SK-N-DZ (cell line): ENCODE data around the gene GAD2.
"Not testable (repeated sequence)": the region's sequence is repeated elsewhere in the genome, so short reads cannot be mapped to it uniquely, and the experiment has no call there.

Experiments used
- DNase-seq: peaks from one replicate; pipeline ENCODE4 v3.0.0-alpha.2; 2015; ENCODE audit warnings: low spot score

GAD2 gene

GRCh38 chr10:26314265-26315013 is 97.9 kb downstream of the GAD2 start:
- no peak for DNase-seq

- DNase-seq = no peak
These were observed 102.1 kb downstream of the GAD2 start for GRCh38 chr10:26318672-26319071.

GRCh38 chr10:26323219-26323618 is 106.6 kb downstream of the GAD2 start:
- no peak for DNase-seq

- no peak for DNase-seq
These were observed 110.3 kb downstream of the GAD2 start for GRCh38 chr10:26326851-26327250.

GRCh38 chr10:26327811-26328210 is 111.2 kb downstream of the GAD2 start:
- no peak for DNase-seq

GRCh38 chr10:26331371-26331770 is 114.8 kb downstream of the GAD2 start:
- DNase-seq = no peak

- DNase-seq = no peak
These were observed 117.8 kb downstream of the GAD2 start for GRCh38 chr10:26334232-26334931.

GRCh38 chr10:26334932-26335573 is 118.5 kb downstream of the GAD2 start:
- DNase-seq = peak; percentile 63

- no peak for DNase-seq
These were observed 119.1 kb downstream of the GAD2 start for GRCh38 chr10:26335574-26336093.

GRCh38 chr10:26336979-26337378 is 120.4 kb downstream of the GAD2 start:
- DNase-seq = no peak

GRCh38 chr10:26341701-26342100 is 125.1 kb downstream of the GAD2 start:
- no peak for DNase-seq

- DNase-seq = not testable (repeated sequence)
These were observed 132.3 kb downstream of the GAD2 start for GRCh38 chr10:26348821-26349417.
